HepG2 (cell line): ENCODE data around the gene RNU4-1. TPM values are rescaled to one million over a fixed set of nuclear protein-coding genes. Genes with fewer than 3 reads are reported as not detected.

Experiments used
- BHLHE40 ChIP-seq: IDR thresholded peaks from 2 replicates; pipeline ENCODE4 v1.6.1; 2011; ENCODE audit warnings: low read length, improper control_type of control experiment
- BRD4 ChIP-seq: sonication (generic); formaldehyde crosslinking; IDR thresholded peaks from 2 replicates; pipeline ENCODE4 v1.4.0; 2020; ENCODE audit warnings: missing genetic modification reagents
- CBX1 ChIP-seq: IDR thresholded peaks from one replicate; pipeline ENCODE4 v1.6.1; 2016; ENCODE audit warnings: antibody characterized with exemption, low read depth
- CBX5 ChIP-seq: sonication (generic); formaldehyde crosslinking; IDR thresholded peaks from 2 replicates; pipeline ENCODE4 v1.4.0; 2020; ENCODE audit warnings: missing genetic modification reagents, borderline replicate concordance
- CCDC6 ChIP-seq: sonication (generic); formaldehyde crosslinking; IDR thresholded peaks from 2 replicates; pipeline ENCODE4 v1.8.1; 2022; ENCODE audit warnings: mild to moderate bottlenecking, missing genetic modification reagents, moderate library complexity
- CEBPG ChIP-seq: IDR thresholded peaks from 2 replicates; pipeline ENCODE4 v1.6.1; 2016
- HDAC6 ChIP-seq: fragments of 200-600 bp; sonication (generic); IDR thresholded peaks from 2 replicates; pipeline ENCODE4 v1.7.0; 2017; ENCODE audit warnings: mild to moderate bottlenecking, antibody characterized with exemption, low read length, low read depth
- HNRNPK ChIP-seq: fragments of 200-400 bp; formaldehyde crosslinking; IDR thresholded peaks from 2 replicates; pipeline ENCODE4 v1.6.1; 2018; ENCODE audit warnings: low read length, low read depth, moderate library complexity, mild to moderate bottlenecking; ENCODE audit not compliant: poor library complexity, severe bottlenecking
- HNRNPL ChIP-seq: fragments of 200-400 bp; formaldehyde crosslinking; IDR thresholded peaks from 2 replicates; pipeline ENCODE4 v1.6.1; 2017; ENCODE audit warnings: mild to moderate bottlenecking, low read depth, low read length
- KLF16 ChIP-seq, 2 experiments: sonication (generic) in 1 of 2; formaldehyde crosslinking in 1 of 2; IDR thresholded peaks; 2 replicates each; pipeline versions ENCODE4 v1.6.1 to v1.8.0; 2016 to 2023; ENCODE audit warnings: missing genetic modification reagents in 2 of 2, missing compliant biosample characterization in 1 of 2
- PBX2 ChIP-seq: IDR thresholded peaks from 2 replicates; pipeline ENCODE4 v1.6.1; 2016; ENCODE audit warnings: control low read depth
- PTBP1 ChIP-seq: fragments of 200-400 bp; formaldehyde crosslinking; IDR thresholded peaks from 2 replicates; pipeline ENCODE4 v1.6.1; 2018; ENCODE audit warnings: low read length, low read depth; ENCODE audit not compliant: poor library complexity, severe bottlenecking
- RAD21 ChIP-seq: fragments of 450-650 bp; formaldehyde crosslinking; IDR thresholded peaks from 2 replicates; pipeline ENCODE4 v1.5.0; 2020; ENCODE audit warnings: mild to moderate bottlenecking
- RFXAP ChIP-seq: sonication (generic); formaldehyde crosslinking; IDR thresholded peaks from 2 replicates; pipeline ENCODE4 v1.4.0; 2020; ENCODE audit warnings: missing genetic modification reagents, borderline replicate concordance
- SRSF1 ChIP-seq: fragments of 200-400 bp; formaldehyde crosslinking; optimal IDR thresholded peaks from 2 replicates; pipeline ENCODE3; 2017; ENCODE audit warnings: mild to moderate bottlenecking, low read depth, low read length, moderate library complexity
- YEATS4 ChIP-seq: sonication (generic); formaldehyde crosslinking; IDR thresholded peaks from 2 replicates; pipeline ENCODE4 v1.4.0; 2020; ENCODE audit warnings: missing genetic modification reagents, borderline replicate concordance
- ZNF205 ChIP-seq: IDR thresholded peaks from 2 replicates; pipeline ENCODE4 v1.6.1; 2018; ENCODE audit warnings: missing biosample characterization, missing genetic modification reagents
- ZNF331 ChIP-seq: sonication (generic); formaldehyde crosslinking; IDR thresholded peaks from 2 replicates; pipeline ENCODE4 v1.4.0; 2020; ENCODE audit warnings: missing genetic modification reagents
- ZNF547 ChIP-seq: sonication (generic); formaldehyde crosslinking; IDR thresholded peaks from 2 replicates; pipeline ENCODE4 v1.5.1; 2020; ENCODE audit warnings: mild to moderate bottlenecking, missing genetic modification reagents
- ZNF777 ChIP-seq: sonication (generic); formaldehyde crosslinking; IDR thresholded peaks from 2 replicates; pipeline ENCODE4 v1.4.0; 2020; ENCODE audit warnings: missing genetic modification reagents
- ZNF891 ChIP-seq: sonication (generic); formaldehyde crosslinking; IDR thresholded peaks from 2 replicates; pipeline ENCODE4 v1.5.0; 2020; ENCODE audit warnings: mild to moderate bottlenecking, missing genetic modification reagents
- polyA plus RNA-seq, 8 experiments: library from polyadenylated mRNA; depleted of rRNA in 3 of 8; stranded (reverse) in 7 of 8; unstranded in 1 of 8; fragments of >200 nt; fragmentation: Illumina TruSeq in 4 of 8; extraction: Trizol in 4 of 8; gene quantifications; 2 replicates each; pipeline versions ENCODE4 v1.2.1 to v1.2.3, GENCODE V29; 2011 to 2016; ENCODE audit warnings: low read depth in 4 of 8, missing spikeins in 1 of 8, mixed read lengths in 1 of 8; ENCODE audit not compliant: insufficient read depth in 1 of 8
- total RNA-seq, 5 experiments: library from RNA; depleted of rRNA; stranded (reverse); fragments of >200 nt; fragmentation: Illumina TruSeq; extraction: Trizol; gene quantifications; 2 replicates each; pipeline ENCODE4 v1.2.3, GENCODE V29; 2016; ENCODE audit warnings: low read depth in 1 of 5
- TF ChIP-seq, protein P1 (sequence below): sonication (generic); formaldehyde crosslinking; IDR thresholded peaks from 2 replicates; pipeline ENCODE4 v1.4.0; 2020; ENCODE audit warnings: missing genetic modification reagents
- TF ChIP-seq, protein P2 (sequence below): IDR thresholded peaks from 2 replicates; pipeline ENCODE4 v1.4.0; 2020; ENCODE audit warnings: mild to moderate bottlenecking, missing genetic modification reagents

The RNU4-1 gene
- total and polyA plus RNA-seq, 2 of the 13 experiments (the other 11 are each of a cell fraction or from before 2014, with no cell fraction given), result 7,407 TPM; not detected in 1

GRCh38 chr12:120317224-120318105 lies 24.4 kb upstream of the RNU4-1 start (continued):
- TF ChIP-seq ZNF777 (CRISPR knock-in tag) (peak; percentile 33; the same call in 1 of the 2 replicates), CEBPG (CRISPR knock-in tag) (peak; percentile 72), ZNF331 (CRISPR knock-in tag) (peak; percentile 72; the same call in 1 of the 2 replicates), CBX1 (peak; percentile 45), ZNF547 (peak; percentile 54; the same call in 1 of the 2 replicates), KLF16 (CRISPR knock-in tag; IDR thresholded peaks at IDR 0.05) (peak; percentile 27 to 54; a peak in 2 of 4 replicates), BRD4 (CRISPR knock-in tag) (no peak; the same call in 1 of the 2 replicates), PBX2 (no peak), HDAC6 (no peak), HNRNPL (no peak), BHLHE40 (peak; percentile 83), CCDC6 (CRISPR knock-in tag) (0 out of 2 replicates have a peak, but pooled peaks have one; percentile 79), ZNF891 (CRISPR knock-in tag) (peak; percentile 62; the same call in 1 of the 2 replicates), ZNF205 (CRISPR knock-in tag) (peak; percentile 56; the same call in 1 of the 2 replicates), CBX5 (peak; percentile 11; the same call in 1 of the 2 replicates), YEATS4 (CRISPR knock-in tag) (peak; percentile 86), SRSF1 (no peak), HNRNPK (peak; percentile 15), RAD21 (0 out of 2 replicates have a peak, but pooled peaks have one; percentile 30), RFXAP (CRISPR knock-in tag) (peak; percentile 76; the same call in 1 of the 2 replicates), PTBP1 (no peak)
- TF ChIP-seq, protein P1, sequence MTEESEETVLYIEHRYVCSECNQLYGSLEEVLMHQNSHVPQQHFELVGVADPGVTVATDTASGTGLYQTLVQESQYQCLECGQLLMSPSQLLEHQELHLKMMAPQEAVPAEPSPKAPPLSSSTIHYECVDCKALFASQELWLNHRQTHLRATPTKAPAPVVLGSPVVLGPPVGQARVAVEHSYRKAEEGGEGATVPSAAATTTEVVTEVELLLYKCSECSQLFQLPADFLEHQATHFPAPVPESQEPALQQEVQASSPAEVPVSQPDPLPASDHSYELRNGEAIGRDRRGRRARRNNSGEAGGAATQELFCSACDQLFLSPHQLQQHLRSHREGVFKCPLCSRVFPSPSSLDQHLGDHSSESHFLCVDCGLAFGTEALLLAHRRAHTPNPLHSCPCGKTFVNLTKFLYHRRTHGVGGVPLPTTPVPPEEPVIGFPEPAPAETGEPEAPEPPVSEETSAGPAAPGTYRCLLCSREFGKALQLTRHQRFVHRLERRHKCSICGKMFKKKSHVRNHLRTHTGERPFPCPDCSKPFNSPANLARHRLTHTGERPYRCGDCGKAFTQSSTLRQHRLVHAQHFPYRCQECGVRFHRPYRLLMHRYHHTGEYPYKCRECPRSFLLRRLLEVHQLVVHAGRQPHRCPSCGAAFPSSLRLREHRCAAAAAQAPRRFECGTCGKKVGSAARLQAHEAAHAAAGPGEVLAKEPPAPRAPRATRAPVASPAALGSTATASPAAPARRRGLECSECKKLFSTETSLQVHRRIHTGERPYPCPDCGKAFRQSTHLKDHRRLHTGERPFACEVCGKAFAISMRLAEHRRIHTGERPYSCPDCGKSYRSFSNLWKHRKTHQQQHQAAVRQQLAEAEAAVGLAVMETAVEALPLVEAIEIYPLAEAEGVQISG, result peak; percentile 68
- TF ChIP-seq, protein P2, sequence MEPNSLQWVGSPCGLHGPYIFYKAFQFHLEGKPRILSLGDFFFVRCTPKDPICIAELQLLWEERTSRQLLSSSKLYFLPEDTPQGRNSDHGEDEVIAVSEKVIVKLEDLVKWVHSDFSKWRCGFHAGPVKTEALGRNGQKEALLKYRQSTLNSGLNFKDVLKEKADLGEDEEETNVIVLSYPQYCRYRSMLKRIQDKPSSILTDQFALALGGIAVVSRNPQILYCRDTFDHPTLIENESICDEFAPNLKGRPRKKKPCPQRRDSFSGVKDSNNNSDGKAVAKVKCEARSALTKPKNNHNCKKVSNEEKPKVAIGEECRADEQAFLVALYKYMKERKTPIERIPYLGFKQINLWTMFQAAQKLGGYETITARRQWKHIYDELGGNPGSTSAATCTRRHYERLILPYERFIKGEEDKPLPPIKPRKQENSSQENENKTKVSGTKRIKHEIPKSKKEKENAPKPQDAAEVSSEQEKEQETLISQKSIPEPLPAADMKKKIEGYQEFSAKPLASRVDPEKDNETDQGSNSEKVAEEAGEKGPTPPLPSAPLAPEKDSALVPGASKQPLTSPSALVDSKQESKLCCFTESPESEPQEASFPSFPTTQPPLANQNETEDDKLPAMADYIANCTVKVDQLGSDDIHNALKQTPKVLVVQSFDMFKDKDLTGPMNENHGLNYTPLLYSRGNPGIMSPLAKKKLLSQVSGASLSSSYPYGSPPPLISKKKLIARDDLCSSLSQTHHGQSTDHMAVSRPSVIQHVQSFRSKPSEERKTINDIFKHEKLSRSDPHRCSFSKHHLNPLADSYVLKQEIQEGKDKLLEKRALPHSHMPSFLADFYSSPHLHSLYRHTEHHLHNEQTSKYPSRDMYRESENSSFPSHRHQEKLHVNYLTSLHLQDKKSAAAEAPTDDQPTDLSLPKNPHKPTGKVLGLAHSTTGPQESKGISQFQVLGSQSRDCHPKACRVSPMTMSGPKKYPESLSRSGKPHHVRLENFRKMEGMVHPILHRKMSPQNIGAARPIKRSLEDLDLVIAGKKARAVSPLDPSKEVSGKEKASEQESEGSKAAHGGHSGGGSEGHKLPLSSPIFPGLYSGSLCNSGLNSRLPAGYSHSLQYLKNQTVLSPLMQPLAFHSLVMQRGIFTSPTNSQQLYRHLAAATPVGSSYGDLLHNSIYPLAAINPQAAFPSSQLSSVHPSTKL (CRISPR knock-in tag), result no peak
